GM18498 (cell line): ENCODE measurements around the gene PTPRN2.
"Not testable (repeated sequence)": the region's sequence is repeated elsewhere in the genome, so short reads cannot be mapped to it uniquely, and the experiment has no call there.

Experiments used
- ATAC-seq: cut with Tn5 transposase; IDR thresholded peaks from one replicate; pipeline ENCODE4 v1.9.1; 2021; ENCODE audit warnings: mild to moderate bottlenecking, moderate library complexity; ENCODE audit not compliant: unreplicated experiment

The PTPRN2 gene

DNA sequence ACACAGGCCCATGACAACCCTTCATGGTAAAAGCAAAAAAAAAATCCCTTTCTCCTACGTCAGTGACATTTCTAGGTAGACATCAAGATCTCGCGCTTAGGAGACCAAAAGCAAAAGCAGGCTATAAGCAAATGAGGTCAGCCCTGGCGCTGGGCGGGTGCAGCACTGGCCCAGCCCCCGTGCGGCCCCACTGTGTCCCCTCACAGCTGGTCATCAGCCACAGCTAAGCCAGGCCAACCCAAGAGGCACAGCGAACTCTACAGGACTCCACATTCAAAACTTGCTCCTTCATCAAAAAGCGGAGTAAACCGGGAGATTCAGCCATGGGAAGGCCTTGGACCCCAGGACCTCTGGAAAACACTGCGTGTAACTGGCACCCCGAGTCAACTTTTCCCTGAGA, 113.7 kb downstream of the PTPRN2 start:
- no peak for ATAC-seq

DNA sequence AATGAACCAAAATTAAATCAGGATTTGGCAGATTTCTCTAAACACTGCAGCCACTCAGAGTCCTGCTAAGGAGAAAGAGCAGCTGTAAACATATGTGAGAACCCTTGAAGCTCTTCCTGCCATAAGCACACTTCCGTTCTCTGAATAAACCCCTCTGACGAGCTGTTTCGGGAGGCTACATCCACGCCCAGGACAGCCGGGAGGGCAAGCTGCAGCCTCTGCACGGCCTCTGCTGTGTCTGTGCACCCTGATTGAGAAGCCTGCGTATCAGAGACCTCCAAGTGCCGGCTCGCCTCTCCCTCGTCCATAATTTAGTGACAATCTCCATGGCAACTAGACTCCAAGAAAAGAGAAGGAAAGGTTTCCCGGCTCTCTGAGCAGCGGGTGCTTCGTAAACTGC, 114.4 kb downstream of the PTPRN2 start:
- ATAC-seq: no peak

DNA sequence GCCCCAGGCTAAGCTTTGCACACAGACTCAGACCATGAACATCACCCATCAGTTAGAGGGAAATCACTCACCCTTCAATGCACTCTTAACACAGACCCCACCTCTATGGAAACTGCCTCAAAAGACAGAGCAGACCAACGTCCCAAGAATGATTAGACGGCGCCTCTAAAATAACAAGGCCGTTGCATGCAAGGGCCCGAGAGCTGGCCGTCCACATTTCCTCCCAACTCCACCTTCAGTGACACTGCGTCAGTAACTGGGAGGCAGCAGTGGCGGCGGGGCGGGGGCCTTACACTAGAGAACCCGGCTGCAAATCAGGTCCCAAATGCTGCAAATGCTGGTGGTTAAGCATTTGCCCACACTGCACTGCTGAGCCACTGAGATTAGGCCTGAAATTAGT, 115.0 kb downstream of the PTPRN2 start:
- ATAC-seq: no peak

DNA sequence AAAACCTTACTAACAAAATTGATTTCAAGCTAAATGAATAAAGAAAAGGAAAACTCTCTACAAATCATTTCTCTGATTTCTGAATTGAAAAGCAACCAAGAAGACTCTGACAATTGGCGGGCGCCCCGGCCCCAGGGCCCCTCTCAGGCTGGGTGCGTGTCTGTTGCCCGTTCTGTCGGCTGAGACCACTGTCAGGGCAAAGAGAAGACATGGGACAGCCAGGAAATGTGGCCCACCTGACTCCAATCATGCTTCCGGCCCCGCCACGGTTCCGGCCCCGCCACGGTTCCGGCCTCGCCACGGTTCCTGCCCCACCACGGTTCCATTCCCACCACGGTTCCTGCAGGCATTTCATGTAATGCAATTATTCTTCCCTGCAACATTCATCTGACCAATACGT, 115.9 kb downstream of the PTPRN2 start:
- ATAC-seq: no peak

DNA sequence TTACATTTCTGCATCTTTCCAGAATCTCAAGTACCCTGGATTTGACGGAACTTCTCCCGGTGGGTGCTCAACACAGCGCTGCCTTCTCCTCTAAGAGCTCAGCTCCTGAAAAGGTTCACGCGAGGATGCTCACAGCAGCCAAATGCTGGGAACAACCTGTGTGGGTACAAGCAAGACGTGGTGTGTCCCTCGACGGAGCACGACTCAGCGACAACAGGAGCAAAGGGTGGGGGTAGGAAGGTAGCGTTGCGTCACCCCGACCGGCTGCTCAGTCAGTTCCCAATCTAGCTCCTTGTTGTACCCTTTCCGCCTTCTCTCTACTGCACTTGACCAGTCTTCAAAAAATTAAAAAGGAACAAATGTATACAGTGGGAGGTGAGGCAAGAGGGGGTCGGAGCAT, 117.3 kb downstream of the PTPRN2 start:
- no peak for ATAC-seq

DNA sequence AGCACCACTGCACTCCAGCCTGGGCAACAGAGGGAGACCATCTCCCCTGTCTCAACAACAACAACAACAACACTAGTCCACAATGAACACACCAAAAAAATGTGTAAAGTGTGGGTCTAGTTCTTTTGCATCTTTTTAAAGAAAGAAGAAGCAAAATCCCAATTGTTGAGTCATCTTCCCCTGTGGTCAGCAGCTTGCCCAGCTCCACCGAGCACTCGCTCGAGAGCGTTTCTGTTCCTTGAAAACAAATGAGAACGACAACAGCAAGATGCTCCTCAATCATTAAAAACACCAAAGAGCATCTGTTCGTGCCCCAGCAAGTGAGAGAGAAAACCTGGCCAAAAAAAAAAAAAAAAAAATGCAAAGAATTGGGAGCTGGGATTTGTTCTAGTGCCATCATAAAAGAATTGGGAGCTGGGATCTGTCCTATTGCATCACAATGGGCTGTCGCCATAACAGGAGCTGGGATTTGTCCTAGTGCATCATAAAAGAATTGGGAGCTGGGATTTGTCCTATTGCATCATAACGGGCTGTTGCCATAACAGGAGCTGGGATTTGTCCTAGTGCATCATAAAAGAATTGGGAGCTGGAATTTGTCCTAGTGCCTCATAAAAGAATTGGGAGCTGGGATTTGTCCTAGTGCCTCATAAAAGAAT, 118.1 kb downstream of the PTPRN2 start:
- no peak for ATAC-seq

DNA sequence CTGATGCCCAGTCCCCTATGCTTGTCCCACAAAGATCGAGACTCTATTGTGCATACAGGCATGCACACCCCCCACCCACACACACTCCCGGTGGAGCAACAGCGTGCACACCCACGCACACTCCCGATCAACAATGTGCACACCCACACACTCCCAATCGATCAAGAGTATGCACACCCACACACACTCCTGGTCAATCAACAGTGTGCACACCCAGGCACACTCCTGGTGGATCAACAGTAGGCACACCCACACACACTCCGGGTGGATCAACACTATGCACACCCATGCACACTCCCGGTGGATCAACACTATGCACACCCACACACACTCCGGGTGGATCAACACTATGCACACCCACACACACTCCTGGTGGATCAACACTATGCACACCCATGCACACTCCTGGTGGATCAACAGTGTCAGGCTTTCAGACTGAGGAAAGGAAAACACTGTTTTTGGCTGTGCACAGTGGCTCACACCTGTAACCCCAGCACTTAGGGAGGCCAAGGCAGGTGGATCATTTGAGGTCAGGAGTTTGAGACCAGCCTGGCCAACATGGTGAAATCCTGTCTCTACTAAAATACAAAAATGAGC, 118.8 kb downstream of the PTPRN2 start:
- no peak for ATAC-seq

DNA sequence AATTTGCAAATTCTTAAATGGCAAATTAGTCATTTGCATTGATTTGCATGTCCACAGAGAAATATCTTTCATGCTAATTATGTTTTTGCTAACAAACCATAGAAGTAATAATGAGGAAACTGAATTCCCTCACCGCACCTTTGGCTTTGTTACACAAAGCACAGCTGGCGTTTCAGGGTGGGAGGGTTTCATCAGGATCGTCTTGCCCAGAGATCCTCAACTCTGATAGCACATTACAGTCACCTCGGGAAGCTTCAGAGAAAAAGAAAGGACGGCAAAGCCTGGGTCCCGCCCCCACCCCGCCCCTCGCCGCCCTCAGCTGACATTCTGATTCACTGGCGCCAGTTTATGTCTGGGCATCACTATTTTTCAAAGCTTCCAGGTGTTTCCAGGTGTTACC, 119.4 kb downstream of the PTPRN2 start:
- ATAC-seq: no peak

DNA sequence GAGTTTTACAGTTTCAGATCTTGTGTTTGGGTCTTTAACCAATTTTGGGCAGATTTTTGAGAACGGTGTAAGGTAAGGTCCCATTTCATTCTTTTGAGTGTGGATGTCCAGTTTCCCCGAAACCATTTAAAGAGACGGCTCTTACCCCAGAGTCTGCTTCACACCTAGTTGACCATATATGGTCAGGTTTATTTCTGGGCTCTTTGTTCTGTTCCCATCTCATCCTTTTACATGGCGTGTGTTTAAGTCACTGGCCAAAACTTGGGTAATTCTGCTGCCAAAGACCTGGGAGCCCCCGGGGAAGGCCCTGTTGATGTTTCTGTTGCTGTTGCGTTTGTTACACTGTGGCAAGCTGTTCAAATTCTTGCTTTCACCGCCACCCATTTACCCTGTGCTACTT, 120.1 kb downstream of the PTPRN2 start:
- no peak for ATAC-seq

DNA sequence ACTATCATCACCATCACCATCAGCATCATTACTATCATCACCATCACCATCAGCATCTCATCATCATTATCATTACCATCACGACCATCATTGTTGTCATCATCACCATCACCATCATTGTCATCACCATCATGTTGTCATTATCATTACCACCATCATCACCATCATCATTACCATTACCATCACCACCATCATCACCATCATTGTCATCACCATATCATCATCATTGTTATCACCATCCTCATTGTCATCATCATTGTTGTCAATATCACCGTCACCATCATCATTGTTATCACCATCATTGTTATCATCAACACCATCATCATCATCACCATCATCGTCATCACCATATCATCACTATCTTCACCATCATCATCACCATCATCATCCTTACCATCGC, 124.3 kb downstream of the PTPRN2 start:
- no peak for ATAC-seq

DNA sequence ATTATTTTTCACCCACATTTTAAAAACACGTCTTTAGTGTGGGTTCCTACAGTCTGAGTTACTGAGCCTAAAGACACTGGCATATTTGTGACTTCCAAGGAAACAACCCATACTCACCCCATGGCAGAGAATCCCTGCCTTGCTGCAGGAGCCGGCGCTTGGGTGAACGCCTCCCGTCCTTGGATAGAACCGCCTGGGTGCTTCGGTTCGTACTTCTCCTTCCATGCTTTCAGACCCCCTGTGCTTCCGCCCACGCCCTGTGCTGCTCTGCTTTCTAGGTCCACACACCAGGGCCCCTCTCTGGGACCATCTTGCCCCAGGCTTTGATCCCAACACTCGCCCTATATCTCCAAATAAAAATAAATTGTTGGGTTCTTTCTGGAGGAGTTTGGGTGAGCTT, 125.8 kb downstream of the PTPRN2 start:
- no peak for ATAC-seq

DNA sequence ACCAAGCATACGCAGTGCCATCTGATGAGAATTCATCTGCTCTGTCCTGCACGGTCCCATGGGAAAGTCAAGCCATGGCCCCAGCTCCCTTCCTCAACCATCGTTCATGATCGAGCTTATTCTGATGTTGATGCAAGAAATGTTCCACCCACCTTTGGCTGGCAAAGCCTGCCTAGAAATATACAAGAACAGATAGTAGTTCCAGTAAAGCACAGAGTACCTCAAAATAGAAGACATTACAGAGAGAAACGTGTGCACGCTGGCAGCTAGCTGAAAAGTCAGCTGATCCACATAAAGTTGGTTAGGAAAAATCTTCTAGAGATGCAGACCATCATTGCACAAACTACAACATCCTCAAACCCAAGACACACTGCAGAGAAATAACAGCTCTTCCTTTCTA, 127.0 kb downstream of the PTPRN2 start:
- no peak for ATAC-seq

DNA sequence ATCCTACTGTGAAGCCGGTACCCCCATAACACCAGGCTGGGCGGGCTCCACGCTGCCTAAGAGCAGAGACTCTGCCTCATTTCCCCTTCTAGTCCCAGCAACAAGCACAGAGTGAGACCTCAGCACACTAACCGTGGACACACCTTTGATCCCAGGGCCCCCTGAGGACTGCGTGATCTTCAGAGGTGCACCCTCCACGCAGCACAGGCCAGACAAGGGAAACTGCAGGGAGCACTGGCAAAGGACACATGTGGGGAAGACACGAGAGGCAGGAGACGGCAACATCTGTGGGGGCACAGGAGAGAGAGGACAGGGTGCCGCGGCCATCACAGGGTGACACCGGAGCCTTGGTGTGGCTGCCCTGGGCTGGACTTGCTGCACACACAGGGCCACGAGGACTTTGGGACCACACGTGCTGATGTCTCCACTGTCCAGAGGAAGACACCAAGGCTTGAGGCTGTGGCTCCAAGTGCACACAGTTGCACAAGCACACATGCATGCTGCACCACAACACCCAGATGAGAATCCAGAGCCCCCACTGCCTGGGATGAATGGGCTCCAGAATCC, 128.8 kb downstream of the PTPRN2 start:
- no peak for ATAC-seq

DNA sequence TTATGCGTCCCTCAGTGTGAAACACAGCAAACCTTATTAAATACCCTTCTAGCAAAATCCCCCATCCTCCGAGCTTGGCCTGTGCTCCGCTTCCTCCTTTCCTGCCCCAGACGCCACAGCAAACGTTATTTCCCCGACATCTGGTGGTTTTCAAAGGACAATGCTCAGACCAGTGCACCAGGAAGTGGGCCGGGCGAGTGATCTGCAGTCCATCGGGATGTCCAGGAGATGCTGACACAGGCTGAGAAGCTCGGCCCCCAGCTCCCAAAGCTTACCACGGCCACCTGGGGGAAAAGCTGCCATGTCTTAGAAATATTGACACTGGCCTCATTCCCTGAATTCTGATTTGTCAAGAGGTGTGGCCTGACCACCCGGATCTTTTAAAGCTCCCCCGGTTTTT, 129.5 kb downstream of the PTPRN2 start:
- ATAC-seq: no peak

DNA sequence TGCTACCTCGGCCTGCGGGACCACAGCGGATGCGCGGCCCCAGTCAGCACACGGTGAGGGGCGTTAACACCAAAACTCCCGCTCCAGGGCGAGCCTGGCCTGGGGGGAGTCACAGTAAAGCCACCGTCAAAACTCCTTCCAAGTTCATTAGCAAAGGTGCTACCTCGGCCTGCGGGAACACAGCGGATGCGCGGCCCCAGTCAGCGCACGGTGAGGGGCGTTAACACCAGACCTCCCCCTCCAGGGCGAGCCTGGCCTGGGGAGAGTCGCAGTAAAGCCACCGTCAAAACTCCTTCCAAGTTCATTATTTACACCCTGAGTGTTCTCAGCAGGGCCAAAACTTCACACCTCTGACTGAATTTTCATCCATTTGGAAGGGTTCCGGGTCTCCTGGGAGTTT, 130.0 kb downstream of the PTPRN2 start:
- not testable (repeated sequence) for ATAC-seq

DNA sequence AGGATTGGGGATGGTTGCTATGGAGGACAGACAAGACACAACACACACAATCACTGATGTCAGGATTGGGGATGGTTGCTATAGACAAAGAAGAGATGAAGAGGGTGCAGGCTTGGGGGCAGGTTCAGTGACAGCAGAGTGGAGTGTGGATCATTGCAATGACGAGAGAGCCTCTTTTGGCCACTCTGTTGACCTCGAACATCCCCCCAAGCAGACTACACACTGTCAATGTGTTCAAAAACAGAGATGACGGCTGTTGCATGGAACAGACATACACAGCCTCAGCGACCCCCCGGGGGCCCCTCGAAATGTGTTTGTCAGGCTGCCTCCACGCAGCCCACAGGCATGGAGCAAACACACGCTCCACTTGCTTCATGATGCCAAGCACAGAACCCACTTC, 133.0 kb downstream of the PTPRN2 start:
- ATAC-seq: no peak

DNA sequence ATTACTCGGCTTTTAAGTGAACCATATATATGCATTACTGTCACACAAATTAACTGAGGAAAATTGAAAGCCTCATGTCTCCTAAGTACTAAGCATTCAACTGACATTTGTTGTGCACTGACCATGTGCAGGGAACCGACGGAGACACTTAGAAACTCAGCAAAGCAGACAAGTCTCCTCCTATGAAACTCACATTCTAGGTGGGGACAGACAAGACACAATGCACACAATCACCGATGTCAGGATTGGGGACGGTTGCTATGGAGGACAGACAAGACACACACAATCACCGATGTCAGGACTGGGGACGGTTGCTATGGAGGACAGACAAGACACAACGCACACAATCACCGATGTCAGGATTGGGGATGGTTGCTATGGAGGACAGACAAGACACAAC, 134.0 kb downstream of the PTPRN2 start:
- no peak for ATAC-seq

DNA sequence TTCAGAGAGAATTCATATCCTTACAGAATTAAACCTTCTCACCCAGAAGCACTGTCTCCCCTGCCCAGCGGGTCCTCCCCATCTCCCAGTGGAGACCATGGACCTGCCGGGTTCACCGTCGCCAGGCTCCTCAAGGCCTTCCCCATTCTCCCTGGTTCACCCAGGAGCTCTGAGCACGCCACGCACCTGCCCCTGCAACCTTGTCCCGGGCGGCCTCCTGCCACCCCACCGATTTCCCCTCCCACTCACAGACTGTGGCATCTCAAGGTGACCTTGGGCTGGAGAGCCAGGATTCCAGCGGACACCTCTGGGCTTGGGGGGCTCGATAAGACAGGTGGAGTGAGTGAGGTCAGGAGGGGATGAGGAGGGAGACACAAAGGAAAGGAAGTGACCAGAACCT, 135.3 kb downstream of the PTPRN2 start:
- ATAC-seq: no peak

DNA sequence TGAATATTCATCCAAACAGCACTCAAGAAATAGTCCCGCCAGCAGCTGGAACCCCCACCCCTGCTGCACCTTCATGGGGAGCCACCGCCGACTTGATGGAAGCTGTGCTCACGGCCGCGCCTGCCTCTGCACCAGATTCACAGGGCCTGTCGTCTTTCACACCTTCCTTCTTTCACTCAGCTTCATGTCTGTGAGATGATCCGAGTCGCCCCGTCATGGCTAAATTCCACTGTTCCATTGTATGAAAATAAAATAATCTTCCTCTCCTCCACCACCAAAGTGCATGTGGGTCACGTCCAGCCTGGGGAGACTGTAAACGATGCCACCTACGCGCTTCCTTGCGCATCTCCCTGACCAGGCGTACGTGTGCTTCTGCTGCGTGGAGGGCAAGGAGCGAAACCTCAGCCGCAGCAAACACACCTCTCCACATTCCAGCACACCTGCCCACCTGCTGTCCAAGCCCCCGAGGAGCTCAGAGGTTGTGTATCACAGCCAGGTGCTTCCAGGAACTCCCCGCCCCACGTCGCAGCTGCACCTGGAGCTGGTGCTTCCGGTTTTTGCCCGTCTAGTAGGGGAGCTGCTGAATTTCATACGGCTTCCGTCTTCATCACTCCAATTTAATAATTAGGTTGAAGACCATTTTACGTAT, 137.0 kb downstream of the PTPRN2 start:
- ATAC-seq: no peak

DNA sequence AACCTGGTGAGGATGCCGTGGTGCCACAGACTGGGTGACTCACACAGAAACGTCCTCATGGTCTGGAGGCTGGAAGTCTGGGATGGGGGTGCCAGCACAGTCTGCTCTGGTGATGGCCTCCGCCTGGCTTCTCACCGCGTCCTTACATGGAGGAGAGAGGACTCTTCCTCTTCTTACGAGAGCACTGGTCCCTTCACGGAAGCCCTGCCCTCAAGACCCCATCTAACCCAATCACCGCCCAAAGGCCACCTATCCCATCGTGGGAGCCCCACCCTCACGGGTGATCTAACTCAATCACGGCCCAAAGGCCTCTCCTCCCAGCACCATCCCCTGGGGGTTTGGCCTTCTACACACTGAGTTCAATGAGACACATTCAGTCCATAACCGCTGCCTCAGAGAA, 137.7 kb downstream of the PTPRN2 start:
- ATAC-seq: no peak

DNA sequence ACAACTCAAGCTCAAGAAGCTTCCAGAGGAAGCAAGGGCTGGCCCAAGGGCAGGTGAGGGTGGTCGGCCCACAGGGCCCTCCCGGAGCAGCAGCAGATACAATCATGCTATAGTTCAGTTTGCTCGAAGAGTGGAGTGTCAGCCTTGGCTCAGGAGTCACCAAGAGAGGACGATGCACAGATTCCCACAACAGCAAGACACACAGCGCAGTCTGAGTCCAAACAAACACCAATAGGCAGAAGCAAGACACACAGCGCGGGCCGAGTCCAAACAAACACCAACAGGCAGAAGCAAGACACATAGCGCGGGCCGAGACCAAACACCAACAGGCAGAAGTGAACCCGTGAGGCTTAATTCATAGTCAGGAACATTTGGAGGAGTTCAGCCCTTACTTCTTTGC, 138.4 kb downstream of the PTPRN2 start:
- ATAC-seq: no peak

DNA sequence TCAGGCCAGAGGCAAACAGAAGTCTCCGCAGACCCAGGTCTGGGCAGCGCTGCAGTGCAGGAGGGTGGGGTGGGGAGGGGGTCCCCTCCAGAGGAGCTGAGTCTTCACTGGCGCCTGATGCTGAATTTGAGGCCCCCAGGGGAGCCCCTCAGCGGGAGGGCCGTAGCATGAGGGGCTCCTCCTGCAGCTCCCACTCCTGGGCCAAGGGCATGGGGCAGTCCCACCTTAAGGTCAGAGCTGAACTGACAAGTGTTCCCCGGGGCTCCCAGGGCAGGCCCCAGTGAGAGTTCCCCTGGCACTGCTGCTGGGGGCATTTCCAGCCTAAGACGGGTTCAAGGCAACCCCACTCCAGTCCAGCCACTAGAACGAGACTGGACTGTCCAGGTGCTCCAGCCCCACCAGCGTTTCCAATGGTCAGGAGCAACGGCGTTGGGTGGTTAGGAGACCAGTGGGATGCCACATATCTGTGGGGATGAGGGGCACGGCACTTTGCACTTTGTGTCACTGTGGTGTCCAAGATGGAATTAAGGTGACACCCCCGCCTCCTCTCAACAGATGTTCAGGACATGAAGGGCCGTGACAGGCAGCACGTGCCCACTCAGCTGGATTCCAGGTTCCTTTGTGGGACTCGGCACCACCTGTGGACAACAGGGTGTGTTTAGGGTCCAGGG, 139.1 kb downstream of the PTPRN2 start:
- no peak for ATAC-seq
